HG03159 (cell line): Measurements from ENCODE around the gene GHR.
"Not testable (repeated sequence)": the region's sequence is repeated elsewhere in the genome, so short reads cannot be mapped to it uniquely, and the experiment has no call there.

ENCODE experiments used
- ATAC-seq: cut with Tn5 transposase; IDR thresholded peaks from one replicate; pipeline ENCODE4 v1.9.1; 2021; ENCODE audit warnings: mild to moderate bottlenecking, moderate library complexity; ENCODE audit not compliant: unreplicated experiment

The GHR gene

DNA sequence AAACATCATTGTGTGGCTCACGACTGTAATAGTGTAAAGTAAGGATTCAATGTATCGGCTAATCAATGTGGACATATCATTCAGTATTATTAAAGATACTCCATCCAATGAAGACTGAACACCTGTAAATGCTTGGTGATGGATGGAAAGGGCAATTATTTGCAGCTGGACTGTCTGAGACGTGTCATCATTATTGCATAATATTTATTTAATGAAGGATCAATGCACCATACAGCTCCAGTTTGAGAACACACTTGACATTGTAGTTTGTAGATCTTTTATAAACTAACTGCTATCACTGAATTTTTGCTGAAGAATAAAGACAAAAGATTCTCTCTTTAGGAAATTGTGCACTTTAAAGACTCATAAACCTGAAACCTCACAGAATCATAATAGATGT, 215.7 kb downstream of the GHR start:
- no peak for ATAC-seq

DNA sequence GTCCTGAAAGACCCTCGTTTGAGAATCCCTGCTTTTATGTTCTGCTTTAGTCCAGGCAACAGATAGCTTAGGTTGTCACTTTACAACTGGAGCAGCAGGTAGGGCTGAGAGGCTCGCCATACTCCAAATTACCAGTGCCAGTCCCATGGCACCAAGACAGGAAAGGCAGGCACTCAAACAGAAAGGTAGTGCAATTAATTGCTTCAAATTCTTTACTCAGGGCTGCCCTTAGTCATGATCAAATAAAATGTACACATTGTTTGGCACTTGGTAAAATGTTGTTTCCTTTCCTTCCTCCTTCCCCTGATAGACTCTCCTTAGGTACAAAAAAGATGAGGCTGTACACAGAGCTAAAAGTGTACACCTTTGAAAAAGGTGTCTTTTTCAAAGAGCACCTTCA, 217.6 kb downstream of the GHR start:
- ATAC-seq: no peak

DNA sequence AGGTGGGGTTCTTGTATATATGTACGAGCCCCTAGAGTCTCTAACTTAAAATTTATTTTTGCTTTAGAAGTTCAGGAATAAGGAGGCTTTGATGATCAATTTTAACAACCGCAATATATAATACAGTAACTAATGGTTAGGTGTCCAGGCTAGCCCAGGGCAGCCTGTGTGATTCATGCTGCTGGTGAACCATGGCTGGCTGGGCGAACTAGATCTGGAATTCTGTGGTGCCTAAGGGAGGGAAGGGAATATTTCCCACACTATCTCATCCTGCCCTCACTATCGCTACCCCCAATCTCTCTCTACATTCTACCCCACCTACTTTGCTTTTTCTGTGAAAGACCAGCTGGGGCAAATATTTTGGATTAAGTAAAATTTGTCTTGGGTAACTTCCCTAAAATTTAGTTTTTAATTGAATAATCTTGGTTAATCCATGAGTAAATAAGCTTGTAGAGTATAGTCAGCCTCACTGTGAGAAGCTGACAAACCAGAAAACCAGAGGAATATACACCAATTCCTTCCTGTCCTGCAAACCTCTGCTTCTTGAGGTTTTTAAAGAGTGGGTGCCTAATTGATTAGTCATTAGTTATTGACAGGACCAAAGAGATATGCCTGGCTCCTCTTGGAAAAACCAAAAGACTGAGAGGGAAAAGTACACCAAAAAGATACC, 218.2 kb downstream of the GHR start:
- no peak for ATAC-seq

DNA sequence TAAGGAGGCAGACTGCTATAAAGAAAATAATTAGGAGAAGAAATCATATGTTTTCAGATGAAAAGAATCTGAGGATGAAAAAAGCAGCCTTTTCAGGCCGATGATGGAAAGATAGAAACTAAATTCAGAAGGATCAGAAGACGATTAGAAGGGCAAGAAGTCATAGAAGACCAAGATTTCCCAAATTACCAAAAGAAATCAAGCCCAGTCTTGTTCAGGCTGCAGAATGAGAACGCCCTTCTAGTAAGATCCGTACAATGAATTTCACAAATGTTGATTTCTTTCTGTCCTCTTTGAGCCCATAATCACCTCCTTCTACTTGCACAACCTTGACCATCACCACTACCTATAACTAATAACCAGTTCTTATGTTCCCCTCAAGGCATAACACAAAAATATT, 218.8 kb downstream of the GHR start:
- ATAC-seq: no peak

DNA sequence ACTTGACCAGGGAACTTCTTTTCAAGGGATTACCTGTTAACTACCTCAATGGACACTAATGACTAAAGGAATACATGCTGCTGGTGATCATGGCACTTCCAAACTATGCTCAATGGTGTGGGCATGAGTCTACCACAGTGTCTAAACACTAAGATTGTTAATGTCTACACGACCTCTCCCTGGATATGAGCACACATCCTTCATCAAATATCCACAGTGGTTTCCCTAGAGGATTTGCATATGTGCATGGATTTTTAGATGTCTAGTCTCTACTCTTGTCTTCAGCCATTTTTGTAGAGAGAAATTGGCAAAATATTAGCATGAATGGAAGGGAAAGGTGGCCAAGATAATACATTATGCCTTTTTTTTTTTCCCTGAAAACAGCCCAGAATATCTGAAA, 220.1 kb downstream of the GHR start:
- ATAC-seq: no peak

DNA sequence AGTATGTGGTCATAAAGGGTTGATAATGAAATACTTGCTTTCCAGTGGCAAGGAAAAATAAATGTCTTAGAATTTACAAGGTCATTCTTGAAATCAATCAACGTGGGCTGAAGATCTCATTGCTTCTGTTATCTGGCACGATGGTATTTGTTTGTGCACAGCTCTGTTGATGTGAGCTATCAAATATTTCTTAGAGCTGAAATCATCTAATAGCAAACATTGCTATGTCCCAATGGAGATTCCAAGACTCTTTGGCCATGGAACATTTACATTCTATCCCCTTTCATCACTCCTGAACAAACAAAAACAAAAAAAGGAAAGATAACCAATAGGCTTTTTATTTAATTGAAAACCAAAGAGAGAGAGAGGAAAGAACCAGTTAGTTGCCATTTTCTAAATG, 221.9 kb downstream of the GHR start:
- ATAC-seq: no peak

DNA sequence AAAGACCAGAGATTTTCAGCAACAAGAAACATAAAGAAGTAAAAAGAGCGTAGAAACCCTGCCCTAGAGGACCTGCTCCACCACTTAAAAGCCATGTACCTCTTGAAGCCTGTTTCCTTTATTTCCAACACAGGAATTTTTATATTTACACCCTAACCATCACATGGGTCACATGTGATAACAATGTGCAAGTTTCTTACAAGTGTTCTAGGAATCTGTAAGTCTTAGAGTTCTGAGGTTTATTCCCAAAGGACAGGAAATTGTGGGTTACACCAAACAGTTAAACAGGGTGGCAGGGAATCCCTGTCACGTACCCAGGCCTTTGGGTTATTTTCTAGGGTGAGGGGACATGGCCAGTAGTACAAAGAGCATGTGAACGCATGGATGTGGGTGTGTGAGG, 224.8 kb downstream of the GHR start:
- ATAC-seq: no peak

DNA sequence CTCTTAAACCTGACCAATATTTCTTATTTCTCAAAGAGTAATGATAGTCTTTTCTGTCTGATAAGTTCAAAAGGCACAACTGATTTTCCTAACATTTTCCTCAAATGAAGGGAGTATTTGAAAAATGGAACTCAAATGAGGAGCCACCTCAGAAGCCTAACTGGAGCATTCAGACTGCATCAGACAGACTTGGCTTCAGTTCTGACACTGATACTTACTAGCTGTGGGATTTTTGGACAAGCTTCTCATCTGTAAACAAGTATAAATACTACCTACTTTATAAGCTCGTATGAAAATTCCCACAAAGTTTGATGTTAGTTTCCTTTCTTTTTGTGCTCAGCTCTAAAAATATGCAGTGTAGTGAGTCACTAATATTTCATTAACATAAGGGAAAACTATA, 225.7 kb downstream of the GHR start:
- ATAC-seq: no peak

DNA sequence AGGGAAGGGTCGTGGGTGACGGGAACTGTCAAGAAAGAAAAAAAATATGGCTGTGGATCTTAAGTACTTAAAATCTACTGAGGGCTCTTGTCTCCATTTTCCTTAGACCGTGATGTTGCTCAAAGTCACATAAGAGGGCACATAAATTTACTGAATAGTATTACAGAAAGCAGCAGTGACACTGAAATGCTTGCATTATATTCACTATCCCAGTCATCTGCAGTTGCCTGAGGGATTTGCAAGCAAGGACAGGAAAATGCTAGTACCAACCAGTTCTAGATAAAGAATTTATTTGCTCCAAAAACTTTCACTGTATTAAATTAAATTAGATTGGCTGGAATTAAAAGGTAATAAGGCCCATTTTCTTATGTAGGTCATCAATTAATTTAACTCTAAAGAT, 226.8 kb downstream of the GHR start:
- no peak for ATAC-seq

DNA sequence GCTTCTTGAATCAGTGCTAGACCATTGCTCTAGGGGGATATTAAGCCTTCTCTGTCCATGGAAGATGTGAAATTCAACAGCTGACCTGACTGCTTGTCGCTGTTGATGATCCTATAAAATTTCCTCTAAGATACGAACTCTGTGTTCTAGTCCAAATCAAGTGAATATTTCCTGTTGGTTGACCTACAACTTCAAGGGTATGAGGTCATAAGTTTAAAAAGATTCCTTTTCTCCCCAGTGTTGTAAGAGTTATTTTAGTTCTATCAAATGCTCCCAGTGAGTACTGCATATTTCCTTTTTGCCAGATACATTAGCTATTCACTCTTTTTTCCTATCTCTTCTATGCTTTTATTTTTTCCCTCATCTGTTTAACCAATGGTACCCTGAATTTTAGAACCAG, 230.5 kb downstream of the GHR start:
- ATAC-seq: no peak

DNA sequence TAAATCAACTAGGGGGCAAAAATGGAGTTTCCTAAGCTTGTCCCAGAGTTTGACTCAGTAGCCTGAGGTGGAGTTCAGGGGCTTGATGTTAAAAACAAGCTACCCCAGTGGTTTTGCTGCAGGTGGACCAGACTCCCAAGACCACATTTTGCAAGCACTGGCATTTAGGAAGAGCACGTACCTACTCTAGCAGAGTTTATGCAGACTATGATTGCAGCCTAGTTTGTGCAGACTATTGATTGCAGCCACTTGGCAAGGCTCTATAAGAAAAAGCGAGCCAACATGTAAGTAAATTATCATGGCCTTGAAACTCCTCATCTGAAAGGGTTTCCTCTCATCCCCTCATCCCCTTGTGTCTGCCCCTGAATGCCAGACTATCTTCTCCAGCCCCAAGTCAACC, 231.4 kb downstream of the GHR start:
- no peak for ATAC-seq

DNA sequence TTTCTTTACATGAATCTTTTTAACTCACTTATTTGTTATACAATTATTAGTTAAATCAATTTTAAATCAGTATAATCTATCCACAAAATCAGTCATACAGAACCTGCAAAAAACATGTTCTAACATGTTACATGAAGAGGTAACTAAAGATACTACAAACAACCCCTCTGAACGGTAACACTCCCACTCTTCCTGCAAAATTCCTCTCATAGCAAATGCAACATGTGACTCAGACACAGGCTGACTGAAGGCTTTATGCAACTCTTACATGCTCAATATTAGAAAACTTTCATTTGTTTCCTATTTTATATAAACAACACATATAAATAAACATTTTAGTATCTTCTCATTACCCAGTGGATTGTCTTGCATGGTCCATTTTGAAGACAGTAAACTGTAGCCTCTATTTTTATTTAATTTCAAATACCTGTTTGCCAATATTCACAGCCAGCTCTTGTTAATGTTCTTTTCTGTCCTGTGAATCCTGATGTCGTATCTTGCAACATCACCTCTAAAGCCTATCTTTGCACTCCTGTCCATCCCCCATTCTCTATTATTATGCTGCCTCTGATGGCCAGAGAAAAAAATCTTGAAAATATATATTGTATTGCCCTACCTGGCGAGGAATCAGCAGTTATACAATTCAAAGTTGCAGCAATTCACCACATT, 232.9 kb downstream of the GHR start:
- ATAC-seq: no peak

DNA sequence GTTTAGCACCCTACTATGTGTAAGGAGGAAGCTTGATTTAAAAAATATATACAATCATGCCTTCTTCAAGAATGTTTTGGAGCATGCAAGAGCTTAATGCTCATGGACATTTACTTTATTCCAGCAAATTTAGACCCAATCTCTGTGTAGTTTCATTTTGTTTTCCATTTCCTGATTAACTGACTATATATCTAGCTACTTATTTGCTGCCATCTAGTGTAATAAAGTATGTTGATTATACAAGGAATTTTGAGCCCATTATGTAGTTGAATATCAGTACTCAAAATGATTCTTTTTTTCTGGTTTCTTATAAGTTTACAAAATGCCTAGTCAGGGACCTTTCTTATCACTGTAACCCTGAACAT, 233.4 kb downstream of the GHR start:
- no peak for ATAC-seq

DNA sequence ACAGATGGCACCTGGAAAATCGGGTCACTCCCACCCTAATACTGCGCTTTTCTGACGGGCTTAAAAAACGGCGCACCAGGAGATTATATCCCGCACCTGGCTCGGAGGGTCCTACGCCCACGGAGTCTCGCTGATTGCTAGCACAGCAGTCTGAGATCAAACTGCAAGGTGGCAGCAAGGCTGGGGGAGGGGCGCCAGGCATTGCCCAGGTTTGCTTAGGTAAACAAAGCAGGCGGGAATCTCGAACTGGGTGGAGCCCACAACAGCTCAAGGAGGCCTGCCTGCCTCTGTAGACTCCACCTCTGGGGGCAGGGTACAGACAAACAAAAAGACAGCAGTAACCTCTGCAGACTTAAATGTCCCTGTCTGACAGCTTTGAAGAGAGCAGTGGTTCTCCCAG, 236.6 kb downstream of the GHR start:
- ATAC-seq: not testable (repeated sequence)

DNA sequence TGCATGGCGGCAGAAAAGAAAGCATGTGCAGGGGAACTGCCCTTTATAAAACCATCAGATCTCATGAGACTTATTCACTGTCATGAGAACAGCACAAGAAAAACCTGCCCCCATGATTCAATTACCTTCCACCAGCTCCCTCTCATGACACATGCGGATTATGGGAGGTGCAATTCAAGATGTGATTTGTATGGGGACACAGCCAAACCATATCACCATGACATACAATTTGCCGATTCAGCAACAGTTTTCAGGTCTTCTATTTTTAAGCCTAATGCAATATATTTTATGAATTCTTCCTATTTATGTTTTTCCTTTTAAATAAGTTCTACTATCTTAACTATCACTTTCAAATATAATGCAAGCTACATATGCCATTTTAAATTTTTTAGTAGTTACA, 242.6 kb downstream of the GHR start:
- no peak for ATAC-seq

DNA sequence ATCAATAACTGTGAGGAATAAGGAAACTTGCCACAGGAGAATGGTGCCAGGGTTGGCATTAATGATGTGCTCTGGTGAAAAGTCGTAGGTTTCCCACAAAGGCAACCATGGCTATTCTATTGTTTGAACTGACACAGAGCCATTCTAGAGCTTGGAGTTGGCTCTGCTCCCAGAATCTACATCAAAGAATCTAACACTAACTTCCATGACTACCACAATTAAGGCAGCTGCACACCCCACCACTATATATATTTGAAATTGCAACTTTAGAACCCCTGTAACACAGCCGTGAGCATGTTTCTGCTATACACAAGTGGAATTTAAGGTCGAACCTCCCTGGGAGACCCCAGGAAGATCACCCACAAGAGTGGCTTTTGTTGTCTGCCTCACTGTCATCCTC, 243.6 kb downstream of the GHR start:
- ATAC-seq: no peak

DNA sequence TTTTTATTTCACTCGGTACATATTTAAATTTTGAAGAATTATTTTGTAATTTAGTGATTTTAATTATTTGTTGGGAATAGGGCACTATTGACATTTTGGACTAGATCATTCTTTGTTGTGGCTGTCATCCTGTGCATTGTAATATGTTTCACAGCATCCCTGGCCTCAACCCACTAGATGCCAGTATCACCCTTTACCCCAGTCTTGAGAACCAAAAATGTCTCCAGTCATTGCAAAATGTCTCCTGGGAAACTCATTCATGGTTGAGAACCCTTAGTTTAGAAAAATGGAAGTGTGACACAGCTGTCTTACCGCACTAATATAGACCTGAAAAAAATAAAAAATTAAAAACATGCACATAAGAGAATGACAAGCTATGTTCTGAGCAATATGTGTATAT, 245.0 kb downstream of the GHR start:
- no peak for ATAC-seq

DNA sequence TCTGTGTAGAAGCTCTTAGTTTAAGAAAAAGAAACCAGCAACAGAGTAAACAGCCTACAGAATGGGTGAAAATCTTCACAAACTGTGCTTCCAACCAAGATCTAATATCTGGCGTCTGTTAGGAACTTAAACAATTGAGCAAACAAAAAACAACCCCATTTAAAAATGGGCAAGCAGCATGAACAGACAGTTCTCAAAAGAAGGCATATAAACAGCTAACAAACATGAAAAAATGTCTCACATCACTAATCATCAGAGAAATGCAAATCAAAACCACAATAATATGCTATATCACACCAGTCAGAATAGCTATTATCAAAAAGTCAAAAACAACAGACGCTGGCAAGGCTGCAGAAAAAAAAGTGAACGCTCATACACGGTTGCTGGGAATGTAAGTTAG, 249.7 kb downstream of the GHR start:
- ATAC-seq: no peak

DNA sequence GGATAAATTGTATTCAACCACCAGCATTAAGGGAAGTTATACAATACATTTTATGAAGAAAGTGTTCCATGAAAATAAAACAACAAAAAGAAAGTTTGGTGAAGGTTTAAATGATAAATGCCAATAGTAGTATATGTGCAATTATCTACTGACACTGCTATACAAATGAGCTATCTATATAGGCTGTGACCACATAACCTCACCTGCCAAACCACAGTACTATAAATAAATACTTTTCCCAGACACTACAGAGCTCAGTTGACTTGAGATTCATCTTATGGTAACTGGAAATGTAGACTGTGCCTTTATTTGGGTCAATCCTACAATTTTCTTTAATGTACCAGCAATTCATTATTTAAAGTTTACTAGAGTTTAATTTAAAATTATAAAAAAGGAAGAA, 252.4 kb downstream of the GHR start:
- ATAC-seq: no peak

DNA sequence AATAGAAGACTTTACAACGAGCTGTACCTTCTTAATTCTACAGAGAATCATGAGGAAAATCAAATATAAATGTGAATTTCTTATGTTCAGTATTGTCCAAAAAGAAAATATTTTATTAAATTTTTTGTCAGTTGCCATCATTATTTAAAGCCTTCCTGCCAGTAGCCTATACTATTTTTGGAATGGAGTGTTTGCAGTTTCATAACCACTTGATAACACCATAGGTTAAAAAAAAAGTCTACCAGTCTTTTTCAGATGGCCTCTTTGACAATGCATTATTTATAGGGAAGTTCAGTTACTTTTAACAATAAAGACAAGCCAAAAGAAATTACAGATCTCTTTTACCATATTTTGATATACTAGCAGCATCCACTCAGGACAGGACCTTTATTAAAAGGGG, 253.1 kb downstream of the GHR start:
- ATAC-seq: no peak

DNA sequence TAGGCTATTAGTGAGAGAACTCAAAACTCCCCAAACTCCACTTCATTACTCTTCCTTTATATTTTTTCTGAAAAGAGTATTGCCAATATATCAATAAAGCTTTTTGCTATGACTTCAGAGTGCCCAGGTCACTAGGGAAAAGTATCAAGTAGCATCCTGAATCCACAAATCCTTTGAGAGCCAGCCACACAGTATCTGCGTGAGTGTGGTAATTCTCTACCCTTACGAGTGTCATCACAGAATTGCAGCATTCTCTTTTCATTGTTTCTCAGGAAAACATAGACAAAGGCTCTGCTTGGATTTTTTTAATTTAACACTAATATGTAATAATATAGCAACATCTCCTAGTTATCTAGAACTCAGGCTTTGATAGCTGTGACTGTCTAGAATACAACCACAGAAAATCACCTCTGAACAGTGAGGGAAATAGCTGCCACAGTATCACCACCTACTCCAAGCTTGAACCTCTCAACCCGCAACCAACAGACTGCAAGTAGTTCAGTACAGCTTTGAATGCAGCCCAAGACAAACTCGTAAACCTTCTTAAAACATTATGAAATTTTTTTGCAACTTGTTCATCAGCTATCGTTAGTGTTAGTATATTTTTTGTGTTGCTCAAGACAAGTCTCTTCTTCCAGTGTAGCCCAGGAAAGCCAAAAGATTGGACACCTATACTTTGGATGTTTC, 254.1 kb downstream of the GHR start:
- ATAC-seq: no peak

DNA sequence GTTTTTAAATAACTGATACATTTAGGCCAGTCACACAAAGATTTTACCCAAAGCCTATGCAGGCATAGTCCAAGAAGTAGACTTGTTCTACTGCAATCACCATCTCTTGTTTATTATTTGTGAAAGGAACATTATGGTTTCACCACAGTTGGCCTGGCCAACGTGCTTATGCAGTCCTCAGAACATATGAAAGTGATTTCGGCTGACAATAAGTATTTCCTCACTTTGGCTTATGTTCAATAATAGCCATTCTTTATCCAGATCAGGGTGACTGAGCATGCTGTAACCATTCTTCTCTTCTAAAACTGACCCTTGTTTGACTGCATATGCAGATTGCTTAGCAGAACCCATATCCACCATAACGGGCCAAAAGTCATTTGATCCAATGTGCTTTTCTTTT, 256.8 kb downstream of the GHR start:
- no peak for ATAC-seq

DNA sequence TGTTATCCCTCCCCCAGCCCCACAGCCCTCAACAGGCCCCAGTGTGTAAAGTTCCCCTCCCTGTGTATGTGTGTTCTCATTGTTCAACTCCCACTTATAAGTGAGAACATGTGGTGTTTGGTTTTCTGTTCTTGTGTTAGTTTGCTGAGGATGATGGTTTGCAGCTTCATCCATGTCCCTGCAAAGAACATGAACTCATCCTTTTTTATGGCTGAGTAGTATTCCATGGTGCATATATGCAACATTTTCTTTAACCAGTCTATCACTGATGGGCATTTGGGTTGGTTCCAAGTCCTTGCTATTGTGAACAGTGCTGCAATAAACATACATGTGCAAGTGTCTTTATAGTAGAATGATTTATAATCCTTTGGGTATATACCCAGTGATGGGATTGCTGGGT, 261.8 kb downstream of the GHR start:
- not testable (repeated sequence) for ATAC-seq
